ENCODE data around the gene SLC4A1.

The SLC4A1 gene

DNA sequence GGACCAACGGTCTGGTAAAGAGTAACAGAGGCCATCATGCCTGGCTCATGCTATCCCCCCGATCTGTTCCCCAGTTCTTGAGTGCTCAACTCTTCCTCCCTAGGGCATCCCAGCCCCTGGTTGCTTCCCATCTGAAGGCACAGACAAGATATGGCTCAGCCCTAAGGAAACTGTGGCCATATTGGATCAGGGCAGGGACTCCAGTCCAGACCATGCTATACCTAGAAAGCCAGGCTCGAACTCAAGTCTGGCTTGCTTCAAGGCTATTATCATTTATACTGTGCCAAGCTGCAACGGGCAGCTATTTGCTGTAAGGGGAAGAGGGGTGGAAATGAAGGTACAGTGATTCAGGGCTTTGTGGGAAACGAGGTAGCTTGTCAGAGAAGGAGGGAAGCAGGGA is 51.2 kb downstream of the SLC4A1 start:
- H3K9ac ChIP-seq: peak overlapping the region in 10 of 11 experiments; percentile 82 to 100 (median 99); a peak in 18 of 22 replicates
- H3K27me3 ChIP-seq: no peaks in the 10 kb centered on the region
- H3K4me2 ChIP-seq: peak overlapping the region; percentile 95 to 100 (median 98)
- H3K4me1 ChIP-seq: peaks cover 31 to 62% (median 58%) of the 10 kb centered on the region in 10 experiments
- TF ChIP-seq Cebpa-rat (IDR thresholded peaks at IDR 0.05): no peak
- peaks cover 25 to 58% (median 57%) of the 10 kb centered on the region in 11 experiments; a peak in 17 of 22 replicates for H4K20me1 ChIP-seq
- H3K4me3 ChIP-seq: peak overlapping the region in 9 of 10 experiments; percentile 86 to 100 (median 98); a peak in 17 of 20 replicates
- peaks cover 0 to 10% (median 0%) of the 10 kb centered on the region in 11 experiments; a peak in 4 of 22 replicates for H3K9me3 ChIP-seq (replicated peaks in 1 of 11)
- H3K36me3 ChIP-seq: peaks cover 29 to 61% (median 51%) of the 10 kb centered on the region in 11 experiments
- peak overlapping the region in 8 of 11 experiments; percentile 98 to 100 (median 99); a peak in 15 of 22 replicates for H3K27ac ChIP-seq

DNA sequence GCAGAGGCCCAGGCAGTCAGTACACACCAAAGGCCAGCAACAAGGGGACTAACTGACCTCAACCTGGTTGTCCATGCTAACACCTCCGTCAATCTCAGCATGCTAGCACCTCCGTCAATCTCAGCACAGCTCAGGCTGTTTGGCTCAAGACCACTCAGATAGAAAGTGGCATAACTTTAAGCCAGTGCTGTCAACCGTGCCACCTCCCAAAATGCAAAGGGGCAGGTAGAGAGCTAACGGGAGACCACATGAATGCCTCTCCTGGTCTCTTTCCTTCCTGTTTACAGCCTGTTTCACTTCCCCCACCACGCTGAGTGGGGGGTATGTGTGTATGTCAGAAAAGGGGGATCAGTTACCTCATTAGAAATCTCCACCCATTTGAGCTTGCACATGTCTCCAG is 51.8 kb downstream of the SLC4A1 start:
- Histone ChIP-seq H3K9me3 (replicated peaks in 1 of 11) (peaks cover 0 to 10% (median 0%) of the 10 kb centered on the region in 11 experiments; a peak in 4 of 22 replicates), H3K27ac (peak overlapping the region in 8 of 11 experiments; percentile 98 to 100 (median 99); a peak in 13 of 22 replicates), H3K4me1 (peaks cover 37 to 67% (median 63%) of the 10 kb centered on the region in 10 experiments), H3K27me3 (no peaks in the 10 kb centered on the region), H3K4me2 (peak overlapping the region; percentile 95 to 100 (median 98)), H3K9ac (peak overlapping the region in 10 of 11 experiments; percentile 4 to 100 (median 99); a peak in 17 of 22 replicates), H3K4me3 (peak overlapping the region in 8 of 10 experiments; percentile 88 to 100 (median 98); a peak in 15 of 20 replicates), H3K36me3 (peaks cover 34 to 66% (median 56%) of the 10 kb centered on the region in 11 experiments), H4K20me1 (peaks cover 25 to 63% (median 60%) of the 10 kb centered on the region in 11 experiments; a peak in 17 of 22 replicates)
- TF ChIP-seq Cebpa-rat (IDR thresholded peaks at IDR 0.05): no peak

DNA sequence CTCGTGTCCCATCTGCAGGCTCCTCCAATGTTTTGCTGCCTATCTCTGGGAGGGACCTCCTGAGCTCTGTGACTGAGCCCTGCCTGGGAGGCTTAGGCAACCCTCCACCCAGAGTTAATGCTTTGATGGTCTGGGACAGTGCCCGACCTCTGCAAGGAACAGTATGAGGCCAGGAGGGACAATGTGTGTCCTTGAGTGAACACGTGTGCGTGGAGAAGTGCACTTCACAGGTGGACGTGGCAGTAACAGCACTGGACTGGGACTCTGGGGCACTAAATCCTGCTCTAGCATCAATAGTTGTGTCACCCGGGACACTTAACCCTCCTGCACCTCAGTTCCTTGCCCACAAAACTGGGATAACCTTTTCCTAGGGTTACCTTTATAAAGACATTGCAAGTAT is 53.0 kb downstream of the SLC4A1 start:
- Histone ChIP-seq H3K4me3 (no peak overlapping the region), H3K27ac (no peak overlapping the region), H3K4me2 (peak overlapping the region in 4 of 11 experiments; percentile 31 to 98 (median 66); a peak in 4 of 22 replicates), H3K9ac (peak overlapping the region in 5 of 11 experiments; percentile 2 to 61 (median 36); a peak in 5 of 22 replicates), H3K36me3 (peaks cover 41 to 76% (median 65%) of the 10 kb centered on the region in 11 experiments), H4K20me1 (peaks cover 25 to 74% (median 69%) of the 10 kb centered on the region in 11 experiments; a peak in 17 of 22 replicates), H3K9me3 (replicated peaks in 1 of 11) (peaks cover 0 to 10% (median 0%) of the 10 kb centered on the region in 11 experiments; a peak in 4 of 22 replicates), H3K27me3 (no peaks in the 10 kb centered on the region), H3K4me1 (peaks cover 48 to 79% (median 75%) of the 10 kb centered on the region in 10 experiments)
- TF ChIP-seq Cebpa-rat (IDR thresholded peaks at IDR 0.05): no peak

DNA sequence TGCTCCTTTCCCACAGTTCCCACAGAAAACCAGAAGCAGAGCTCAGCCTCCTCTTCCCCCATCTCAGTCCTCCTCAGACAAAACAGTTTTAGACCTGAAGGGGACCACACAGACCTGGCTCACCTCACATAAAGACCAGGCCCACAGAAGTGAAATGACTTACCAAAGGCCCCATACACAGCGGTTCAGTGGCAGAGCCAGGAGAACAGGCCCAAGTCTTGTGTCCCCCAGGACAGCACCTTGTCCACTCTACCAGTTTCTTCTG is 53.8 kb downstream of the SLC4A1 start:
- no peak overlapping the region for H3K4me3 ChIP-seq
- H3K9me3 ChIP-seq (replicated peaks in 1 of 11): peaks cover 0 to 10% (median 0%) of the 10 kb centered on the region in 11 experiments; a peak in 4 of 22 replicates
- TF ChIP-seq Cebpa-rat (IDR thresholded peaks at IDR 0.05): no peak
- peaks cover 55 to 87% (median 79%) of the 10 kb centered on the region in 10 experiments for H3K4me1 ChIP-seq
- H3K9ac ChIP-seq: peak overlapping the region in 5 of 11 experiments; percentile 4 to 61 (median 54); a peak in 5 of 22 replicates
- peaks cover 25 to 81% (median 75%) of the 10 kb centered on the region in 11 experiments; a peak in 18 of 22 replicates for H4K20me1 ChIP-seq
- no peaks in the 10 kb centered on the region for H3K27me3 ChIP-seq
- peaks cover 48 to 84% (median 73%) of the 10 kb centered on the region in 11 experiments for H3K36me3 ChIP-seq
- H3K4me2 ChIP-seq: peak overlapping the region in 4 of 11 experiments; percentile 31 to 95 (median 42); a peak in 7 of 22 replicates
- H3K27ac ChIP-seq: 0 out of 22 replicates have a peak overlapping the region, but pooled peaks of 1 of the 11 experiments have one; percentile 32

DNA sequence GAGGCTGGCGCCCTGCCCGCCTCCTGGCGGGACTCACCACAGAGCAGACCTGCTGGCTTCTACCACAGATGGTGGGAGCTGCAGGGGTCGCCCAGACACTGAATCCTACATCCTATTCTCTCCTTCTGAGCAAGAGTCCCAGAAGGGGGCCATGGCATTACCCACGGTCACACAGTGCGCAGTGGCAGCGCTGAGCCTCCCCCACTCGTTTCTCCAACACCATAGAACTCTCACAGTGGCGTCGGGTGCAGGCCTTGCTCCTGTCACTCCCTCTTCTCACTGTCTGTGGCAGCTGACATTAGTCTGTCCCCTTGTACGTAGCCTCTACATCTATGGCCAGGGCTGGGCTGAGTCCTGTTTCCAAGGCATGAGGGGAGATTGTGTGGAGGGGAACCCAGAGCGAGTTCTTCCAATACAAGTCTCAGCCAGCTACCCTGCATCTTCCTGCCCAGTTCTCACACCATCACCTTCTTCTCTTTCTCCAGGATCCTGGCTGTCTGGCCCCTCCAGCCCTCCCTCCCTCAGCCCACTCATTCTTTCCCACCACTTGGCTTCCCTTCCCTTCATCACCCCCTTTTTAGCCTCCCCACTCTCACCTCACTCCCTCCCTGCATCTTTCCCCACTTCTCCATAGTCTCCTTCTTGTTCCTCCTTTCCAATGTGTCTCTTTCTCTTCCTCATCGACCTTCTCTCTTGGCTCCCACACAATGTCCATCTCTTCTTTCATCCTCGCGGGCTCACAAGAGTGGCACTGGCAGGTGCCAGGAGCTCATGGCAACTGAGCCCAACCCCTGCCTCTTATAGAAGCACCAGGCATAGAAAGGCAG is 54.3 kb downstream of the SLC4A1 start:
- TF ChIP-seq Cebpa-rat (IDR thresholded peaks at IDR 0.05): no peak

DNA sequence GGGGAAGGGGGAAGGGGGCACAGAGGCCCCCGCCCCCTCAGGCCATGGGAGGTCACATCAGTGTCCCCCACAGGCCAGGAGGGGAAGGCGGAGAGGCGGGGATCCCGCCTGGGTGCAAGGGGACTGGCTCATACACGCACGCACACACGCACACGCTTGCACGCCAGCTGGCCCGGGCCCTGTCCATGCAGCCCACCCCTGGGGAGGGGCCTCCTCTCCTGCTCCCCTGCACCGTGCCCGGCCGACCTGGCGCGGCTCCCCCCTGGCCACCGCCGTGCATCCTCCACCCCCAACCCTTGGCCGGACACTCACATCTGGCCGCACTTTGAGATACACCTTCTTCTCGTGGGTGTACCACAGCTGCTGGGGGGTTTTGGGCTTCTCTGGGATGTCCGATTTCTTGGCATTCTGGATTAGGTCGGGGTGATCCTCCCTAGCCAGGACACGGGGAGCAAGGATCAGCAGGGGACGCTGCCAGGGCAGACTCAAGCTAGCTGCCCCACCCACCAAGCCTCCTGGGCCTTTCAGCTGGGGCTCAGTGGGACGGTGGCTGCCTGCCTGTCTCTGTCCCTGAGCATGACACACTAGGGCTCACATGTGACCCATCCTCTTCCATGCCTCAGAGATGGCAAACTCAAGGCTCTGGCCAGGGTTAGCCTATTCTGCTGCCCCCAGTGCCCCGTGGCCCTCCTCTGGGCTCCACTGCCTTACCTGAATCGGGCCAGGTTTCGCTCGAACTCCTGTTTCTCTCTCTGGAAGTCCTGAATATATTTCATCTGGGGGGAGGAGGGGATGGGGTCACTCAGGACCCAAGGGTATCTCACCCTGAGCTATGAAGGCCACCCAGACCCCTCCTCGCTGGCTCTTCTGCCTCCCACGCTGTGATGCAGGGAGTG is 55.2 kb downstream of the SLC4A1 start:
- H4K20me1 ChIP-seq: peaks cover 22 to 85% (median 70%) of the 10 kb centered on the region in 11 experiments; a peak in 18 of 22 replicates
- peaks cover 62 to 96% (median 87%) of the 10 kb centered on the region in 11 experiments for H3K36me3 ChIP-seq
- no peak for TF ChIP-seq Cebpa-rat (IDR thresholded peaks at IDR 0.05)
- peaks cover 64 to 96% (median 75%) of the 10 kb centered on the region in 10 experiments for H3K4me1 ChIP-seq
- H3K4me3 ChIP-seq: no peak overlapping the region
- H3K27me3 ChIP-seq: no peaks in the 10 kb centered on the region
- peaks cover 0 to 10% (median 0%) of the 10 kb centered on the region in 11 experiments; a peak in 4 of 22 replicates for H3K9me3 ChIP-seq (replicated peaks in 1 of 11)
- peak overlapping the region in 9 of 11 experiments; percentile 14 to 61 (median 48); a peak in 17 of 22 replicates for H3K9ac ChIP-seq
- peak overlapping the region in 5 of 11 experiments; percentile 7 to 28 (median 20); a peak in 4 of 22 replicates for H3K27ac ChIP-seq
- peak overlapping the region in 8 of 11 experiments; percentile 18 to 95 (median 34); a peak in 12 of 22 replicates for H3K4me2 ChIP-seq

More for the DNA sequence above, 54.3 kb downstream of the SLC4A1 start:
- Histone ChIP-seq H3K27ac (peak overlapping the region in 4 of 11 experiments; percentile 7 to 32 (median 18); a peak in 2 of 22 replicates), H3K9ac (peak overlapping the region in 9 of 11 experiments; percentile 14 to 61 (median 48); a peak in 15 of 22 replicates), H3K4me2 (peak overlapping the region in 8 of 11 experiments; percentile 18 to 95 (median 34); a peak in 12 of 22 replicates), H4K20me1 (peaks cover 25 to 86% (median 75%) of the 10 kb centered on the region in 11 experiments; a peak in 18 of 22 replicates), H3K27me3 (no peaks in the 10 kb centered on the region), H3K4me3 (no peak overlapping the region), H3K36me3 (peaks cover 54 to 89% (median 78%) of the 10 kb centered on the region in 11 experiments), H3K9me3 (replicated peaks in 1 of 11) (peaks cover 0 to 10% (median 0%) of the 10 kb centered on the region in 11 experiments; a peak in 4 of 22 replicates), H3K4me1 (peaks cover 61 to 92% (median 79%) of the 10 kb centered on the region in 10 experiments)

DNA sequence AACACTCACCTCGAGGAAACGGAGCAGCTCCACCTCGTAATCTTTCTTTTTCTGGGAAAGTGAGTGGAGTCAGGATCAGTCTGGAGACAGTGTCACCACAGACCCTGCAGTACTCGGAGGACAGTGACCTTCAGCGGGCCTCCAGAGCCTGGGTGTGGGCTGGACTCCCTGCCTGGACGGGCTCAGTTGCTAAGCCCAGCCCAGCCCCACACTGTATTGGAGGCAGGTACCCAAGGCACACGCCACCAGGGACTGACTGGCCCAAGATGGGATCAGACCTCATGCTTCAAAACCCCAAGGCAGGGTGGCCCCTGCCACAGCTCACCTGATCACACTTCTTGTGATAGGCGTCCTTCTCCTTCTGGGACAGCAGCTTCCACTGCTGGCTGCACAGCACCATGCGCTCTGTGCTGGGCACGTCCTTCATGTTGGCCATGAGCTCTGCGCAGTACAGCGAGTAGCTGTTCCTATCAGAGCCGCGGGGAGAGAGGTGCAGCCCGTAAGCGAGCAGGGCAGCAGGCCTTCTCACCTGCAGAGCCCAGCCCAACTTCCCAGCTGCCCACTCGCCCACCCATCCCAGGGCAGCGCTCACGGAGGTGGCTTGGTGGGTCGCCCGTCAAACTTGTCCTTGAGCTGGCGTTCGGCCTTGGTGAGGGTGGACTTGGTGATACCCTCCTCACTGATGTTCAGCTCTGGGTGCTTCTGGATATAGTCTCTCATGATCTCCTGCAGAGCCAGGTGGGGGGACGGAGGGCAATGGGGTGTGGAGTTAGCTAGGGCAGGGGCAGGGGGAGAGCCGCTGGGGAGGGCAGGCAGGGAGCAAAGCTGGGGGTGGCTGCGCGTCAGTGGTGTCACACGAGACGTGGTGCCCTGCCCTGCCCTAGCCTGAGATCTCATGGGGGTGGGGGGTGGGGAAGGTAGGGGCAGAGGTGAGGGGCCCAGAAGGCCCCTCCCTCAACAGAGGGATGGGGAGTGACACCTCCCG is 56.4 kb downstream of the SLC4A1 start:
- H3K9me3 ChIP-seq (replicated peaks in 1 of 11): peaks cover 0 to 10% (median 0%) of the 10 kb centered on the region in 11 experiments; a peak in 4 of 22 replicates
- peak overlapping the region; percentile 42 to 93 (median 80) for H3K4me2 ChIP-seq
- H3K27me3 ChIP-seq: no peaks in the 10 kb centered on the region
- H3K36me3 ChIP-seq: peaks cover 72 to 96% (median 89%) of the 10 kb centered on the region in 11 experiments
- H3K4me1 ChIP-seq: peaks cover 52 to 95% (median 64%) of the 10 kb centered on the region in 10 experiments
- H3K27ac ChIP-seq: peak overlapping the region in 9 of 11 experiments; percentile 42 to 87 (median 79); a peak in 16 of 22 replicates
- peaks cover 10 to 78% (median 60%) of the 10 kb centered on the region in 11 experiments; a peak in 18 of 22 replicates for H4K20me1 ChIP-seq
- peak overlapping the region in 1 of 10 experiments; percentile 39; a peak in 1 of 20 replicates for H3K4me3 ChIP-seq
- H3K9ac ChIP-seq: peak overlapping the region in 10 of 11 experiments; percentile 42 to 83 (median 72); a peak in 17 of 22 replicates
- TF ChIP-seq Cebpa-rat (IDR thresholded peaks at IDR 0.05): no peak
